ENCODE results near the gene ADAMTSL4. TPM values are rescaled to one million over a fixed set of nuclear protein-coding genes. Genes with fewer than 3 reads are reported as not detected.
"Not testable (repeated sequence)": the region's sequence is repeated elsewhere in the genome, so short reads cannot be mapped to it uniquely, and the experiment has no call there.

The ADAMTSL4 gene
- total RNA-seq, 4 donors from 2014 or later = 30.6 to 76.8 (median 43.3) TPM

- no peak for DNase-seq
- Histone ChIP-seq H3K27ac (no peak overlapping the region), H3K4me1 (peaks cover 0 to 13% (median 5%) of the 10 kb centered on the region in 3 donors), H3K4me3 (no peak overlapping the region), H3K9me3 (no peaks in the 10 kb centered on the region), H3K36me3 (peaks cover 0 to 24% (median 0%) of the 10 kb centered on the region in 3 donors), H3K27me3 (no peaks in the 10 kb centered on the region)
- WGBS, 2 donors = 76 to 85% methylated on average over 7 of the region's 7 CpGs
- TF ChIP-seq, protein P1, sequence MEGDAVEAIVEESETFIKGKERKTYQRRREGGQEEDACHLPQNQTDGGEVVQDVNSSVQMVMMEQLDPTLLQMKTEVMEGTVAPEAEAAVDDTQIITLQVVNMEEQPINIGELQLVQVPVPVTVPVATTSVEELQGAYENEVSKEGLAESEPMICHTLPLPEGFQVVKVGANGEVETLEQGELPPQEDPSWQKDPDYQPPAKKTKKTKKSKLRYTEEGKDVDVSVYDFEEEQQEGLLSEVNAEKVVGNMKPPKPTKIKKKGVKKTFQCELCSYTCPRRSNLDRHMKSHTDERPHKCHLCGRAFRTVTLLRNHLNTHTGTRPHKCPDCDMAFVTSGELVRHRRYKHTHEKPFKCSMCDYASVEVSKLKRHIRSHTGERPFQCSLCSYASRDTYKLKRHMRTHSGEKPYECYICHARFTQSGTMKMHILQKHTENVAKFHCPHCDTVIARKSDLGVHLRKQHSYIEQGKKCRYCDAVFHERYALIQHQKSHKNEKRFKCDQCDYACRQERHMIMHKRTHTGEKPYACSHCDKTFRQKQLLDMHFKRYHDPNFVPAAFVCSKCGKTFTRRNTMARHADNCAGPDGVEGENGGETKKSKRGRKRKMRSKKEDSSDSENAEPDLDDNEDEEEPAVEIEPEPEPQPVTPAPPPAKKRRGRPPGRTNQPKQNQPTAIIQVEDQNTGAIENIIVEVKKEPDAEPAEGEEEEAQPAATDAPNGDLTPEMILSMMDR (IDR thresholded peaks at IDR 0.05) = no peak
- no peak for TF ChIP-seq POLR2A (IDR thresholded peaks at IDR 0.05)
- intact Hi-C loops (cut with DNase I) = no loop called here
Measured at GRCh38 chr1:150596095-150596892, 47.1 kb downstream of the ADAMTSL4 start.

DNA sequence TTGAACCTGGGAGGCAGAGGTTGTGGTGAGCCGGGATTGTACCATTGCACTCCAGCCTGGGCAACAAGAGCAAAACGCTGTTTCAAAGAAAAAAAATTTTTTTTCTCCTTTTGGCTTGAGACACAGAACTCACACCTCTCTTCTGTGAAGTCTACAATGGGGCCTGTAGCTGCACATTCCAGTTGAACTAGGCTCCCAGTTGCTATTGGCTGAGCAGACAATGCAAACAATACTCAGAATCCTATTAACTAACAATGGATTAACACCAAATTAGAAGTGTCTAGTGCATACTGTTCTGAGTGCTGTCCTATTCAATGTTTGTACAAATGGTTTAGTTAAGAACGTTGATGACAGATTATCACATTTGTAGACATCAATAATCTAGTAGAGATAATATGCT, 47.8 kb downstream of the ADAMTSL4 start:
- no peaks in the 10 kb centered on the region for H3K9me3 ChIP-seq
- intact Hi-C loops (cut with DNase I) = no loop called here
- no peak overlapping the region for H3K27ac ChIP-seq
- TF ChIP-seq POLR2A (IDR thresholded peaks at IDR 0.05) = no peak
- TF ChIP-seq, protein P1 (IDR thresholded peaks at IDR 0.05) = no peak
- peaks cover 0 to 24% (median 0%) of the 10 kb centered on the region in 3 donors for H3K36me3 ChIP-seq
- H3K4me1 ChIP-seq = peaks cover 0 to 13% (median 5%) of the 10 kb centered on the region in 3 donors
- no peak overlapping the region for H3K4me3 ChIP-seq
- H3K27me3 ChIP-seq = no peaks in the 10 kb centered on the region
- no peak for DNase-seq
- WGBS, 2 donors = 31 to 55% methylated on average over 3 of the region's 3 CpGs

- Histone ChIP-seq H3K36me3 (peaks cover 0 to 24% (median 0%) of the 10 kb centered on the region in 3 donors), H3K4me1 (peaks cover 0 to 13% (median 5%) of the 10 kb centered on the region in 3 donors)
- WGBS, 2 donors = 62 to 90% methylated on average over 4 of the region's 4 CpGs
- H3K4me3 ChIP-seq; H3K9me3 ChIP-seq; DNase-seq; H3K27ac ChIP-seq; intact Hi-C loops (cut with DNase I); H3K27me3 ChIP-seq: not testable (repeated sequence)
Measured at GRCh38 chr1:150598346-150598745, 49.1 kb downstream of the ADAMTSL4 start.

DNA sequence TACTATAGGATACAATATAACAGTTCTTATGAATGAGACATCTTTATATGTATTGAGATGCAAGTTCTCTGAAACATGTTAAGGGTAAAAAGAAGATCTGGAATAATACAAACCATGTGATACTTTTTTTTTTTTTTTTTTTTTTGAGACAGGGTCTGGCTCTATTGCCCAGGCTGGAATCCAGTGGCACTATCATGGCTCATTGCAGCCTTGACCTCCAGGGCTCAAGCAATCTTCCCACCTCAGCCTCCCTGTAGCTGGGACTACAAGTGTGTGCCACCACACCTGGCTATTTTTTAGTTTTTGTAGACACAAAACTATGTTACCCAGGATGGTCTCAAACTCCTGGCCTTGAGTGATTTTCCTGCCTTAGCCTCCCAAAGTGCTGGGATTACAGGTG, 52.3 kb downstream of the ADAMTSL4 start:
- Histone ChIP-seq H3K9me3 (no peaks in the 10 kb centered on the region), H3K27ac (no peak overlapping the region), H3K4me3 (no peak overlapping the region), H3K4me1 (peaks cover 3 to 25% (median 18%) of the 10 kb centered on the region in 3 donors), H3K27me3 (no peaks in the 10 kb centered on the region), H3K36me3 (peaks cover 0 to 20% (median 0%) of the 10 kb centered on the region in 3 donors)
- TF ChIP-seq, protein P1 (IDR thresholded peaks at IDR 0.05) = no peak
- TF ChIP-seq POLR2A (IDR thresholded peaks at IDR 0.05) = no peak
- intact Hi-C loops (cut with DNase I) = no loop called here
- DNase-seq = no peak

- H3K4me3 ChIP-seq; H3K27ac ChIP-seq; DNase-seq; intact Hi-C loops (cut with DNase I); H3K27me3 ChIP-seq; H3K9me3 ChIP-seq: not testable (repeated sequence)
- Histone ChIP-seq H3K4me1 (peaks cover 3 to 17% (median 13%) of the 10 kb centered on the region in 3 donors), H3K36me3 (peaks cover 0 to 20% (median 0%) of the 10 kb centered on the region in 3 donors)
- 87 to 97% methylated on average over 10 to 12 of the region's 12 CpGs for WGBS, 2 donors
Measured at GRCh38 chr1:150602372-150602771, 53.2 kb downstream of the ADAMTSL4 start.

DNA sequence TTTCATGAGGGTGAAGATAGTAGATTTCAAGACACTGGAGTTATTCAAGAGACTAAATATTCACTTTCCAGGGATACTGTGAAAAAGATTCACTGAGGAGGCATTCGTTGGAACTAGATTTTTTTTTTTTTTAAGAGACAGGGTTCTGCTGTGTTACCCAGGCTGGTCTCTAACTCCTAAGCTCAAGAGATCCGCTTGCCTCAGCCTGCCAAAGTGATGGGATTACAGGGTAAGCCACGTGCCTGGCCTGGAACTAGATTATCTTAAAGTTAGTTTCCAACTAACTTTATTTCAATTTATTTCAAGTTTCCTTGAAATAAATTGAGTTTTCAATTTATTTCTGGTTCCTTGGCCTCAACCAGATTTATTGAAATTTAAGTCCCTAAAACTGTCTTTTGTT, 54.5 kb downstream of the ADAMTSL4 start:
- intact Hi-C loops (cut with DNase I) = no loop called here
- Histone ChIP-seq H3K27me3 (no peaks in the 10 kb centered on the region), H3K36me3 (peaks cover 0 to 30% (median 0%) of the 10 kb centered on the region in 3 donors), H3K4me1 (peaks cover 3 to 16% (median 13%) of the 10 kb centered on the region in 3 donors), H3K27ac (peak overlapping the region in 2 of 4 donors; percentile 69 to 91), H3K9me3 (no peaks in the 10 kb centered on the region), H3K4me3 (no peak overlapping the region)
- TF ChIP-seq, protein P1 (IDR thresholded peaks at IDR 0.05) = no peak
- TF ChIP-seq POLR2A (IDR thresholded peaks at IDR 0.05) = no peak
- DNase-seq = no peak
- WGBS, 2 donors = 51 to 72% methylated on average over 3 of the region's 3 CpGs
